Effector memory CD4-positive, alpha-beta T cell (primary cell): ENCODE results near the gene CARD11.

Experiments used
- DNase-seq, 3 donors: peaks; one replicate each; pipeline ENCODE4 v3.0.0-alpha.2; 2020
- H3K27ac ChIP-seq: 2 replicates; pipeline ENCODE4 v1.7.0; 2013; ENCODE audit warnings: mild to moderate bottlenecking, low read length, moderate library complexity; ENCODE audit not compliant: insufficient read depth, poor library complexity, severe bottlenecking
- H3K27me3 ChIP-seq: replicated peaks from 2 replicates; pipeline ENCODE4 v1.7.0; 2013; ENCODE audit warnings: mild to moderate bottlenecking, low read length; ENCODE audit not compliant: insufficient read depth, control insufficient read depth, poor library complexity, severe bottlenecking
- H3K36me3 ChIP-seq: 2 replicates; pipeline ENCODE4 v1.7.0; 2013; ENCODE audit warnings: mild to moderate bottlenecking, low read length, moderate library complexity; ENCODE audit not compliant: control insufficient read depth, insufficient read depth
- H3K4me1 ChIP-seq: 2 replicates; pipeline ENCODE4 v1.7.0; 2013; ENCODE audit warnings: low read length, mild to moderate bottlenecking; ENCODE audit not compliant: control insufficient read depth, insufficient read depth, poor library complexity, severe bottlenecking
- H3K4me3 ChIP-seq: 2 replicates; pipeline ENCODE4 v1.7.0; 2013; ENCODE audit warnings: low read length, low read depth, mild to moderate bottlenecking; ENCODE audit not compliant: insufficient read depth, poor library complexity, severe bottlenecking
- H3K9me3 ChIP-seq: 2 replicates; pipeline ENCODE4 v1.7.0; 2013; ENCODE audit warnings: mild to moderate bottlenecking, low read length, moderate library complexity; ENCODE audit not compliant: control insufficient read depth

CARD11 gene

GRCh38 chr7:2993396-2993795 lies 50.3 kb downstream of the CARD11 start:
- Histone ChIP-seq H3K4me1 (no peaks in the 10 kb centered on the region), H3K27ac (no peak overlapping the region), H3K4me3 (no peak overlapping the region), H3K36me3 (peaks cover 42% of the 10 kb centered on the region), H3K9me3 (no peaks in the 10 kb centered on the region), H3K27me3 (no peaks in the 10 kb centered on the region)
- no peak for DNase-seq

DNA sequence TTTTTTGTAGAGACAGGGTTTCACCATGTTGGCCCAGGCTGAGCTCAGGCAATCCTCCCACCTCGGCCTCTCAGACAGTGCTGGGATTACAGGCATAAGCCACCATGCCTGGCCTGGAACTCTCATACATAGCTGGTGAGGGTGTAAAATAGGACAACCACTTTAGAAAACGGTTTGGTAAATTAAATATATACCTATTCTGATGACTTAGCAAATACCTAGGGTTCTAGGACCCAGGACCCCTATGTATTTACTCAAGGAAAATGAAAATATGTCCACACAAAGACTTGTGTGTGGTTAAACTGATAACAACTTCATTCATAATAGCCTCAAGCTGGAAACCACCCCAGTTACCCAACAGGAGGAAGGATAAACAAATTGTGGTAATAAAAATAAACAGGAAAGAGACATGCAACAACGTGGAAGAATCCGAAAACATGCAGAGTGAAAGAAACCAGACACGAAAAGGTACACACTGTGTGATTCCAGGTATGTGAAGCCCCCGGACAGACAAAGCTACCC lies 52.7 kb downstream of the CARD11 start:
- no peak for DNase-seq
- peaks cover 34% of the 10 kb centered on the region for H3K36me3 ChIP-seq
- no peaks in the 10 kb centered on the region for H3K9me3 ChIP-seq
- no peaks in the 10 kb centered on the region for H3K27me3 ChIP-seq
- no peaks in the 10 kb centered on the region for H3K4me1 ChIP-seq
- no peak overlapping the region for H3K4me3 ChIP-seq
- H3K27ac ChIP-seq = no peak overlapping the region

DNA sequence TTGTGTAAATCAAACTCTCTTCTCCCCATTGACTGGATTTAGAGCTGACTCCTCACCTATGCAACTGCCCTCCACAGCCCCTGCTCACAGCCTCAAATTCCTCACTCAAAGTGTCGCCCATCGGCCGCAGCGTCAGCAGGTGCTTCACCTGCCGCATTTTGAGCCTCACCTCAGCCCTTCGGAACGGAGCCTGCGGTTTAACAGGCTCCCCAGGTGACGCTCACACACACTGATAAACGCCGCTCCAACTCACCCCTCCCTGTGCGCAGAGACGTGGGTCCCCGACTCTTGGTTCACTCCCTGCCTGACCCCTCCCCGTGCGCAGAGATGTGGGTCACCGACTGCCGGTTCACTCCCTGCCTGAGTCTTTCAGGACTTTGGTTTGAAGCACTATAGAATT lies 57.1 kb downstream of the CARD11 start:
- H3K4me3 ChIP-seq = no peak overlapping the region
- H3K4me1 ChIP-seq = peaks cover 13% of the 10 kb centered on the region
- no peaks in the 10 kb centered on the region for H3K9me3 ChIP-seq
- H3K27me3 ChIP-seq = no peaks in the 10 kb centered on the region
- no peak overlapping the region for H3K27ac ChIP-seq
- peaks cover 9% of the 10 kb centered on the region for H3K36me3 ChIP-seq
- no peak for DNase-seq

GRCh38 chr7:2985866-2986265 lies 57.8 kb downstream of the CARD11 start:
- Histone ChIP-seq H3K4me1 (peaks cover 13% of the 10 kb centered on the region), H3K36me3 (peaks cover 12% of the 10 kb centered on the region), H3K4me3 (no peak overlapping the region), H3K27ac (no peak overlapping the region), H3K9me3 (no peaks in the 10 kb centered on the region), H3K27me3 (no peaks in the 10 kb centered on the region)
- no peak for DNase-seq

GRCh38 chr7:2984091-2984490 lies 59.6 kb downstream of the CARD11 start:
- Histone ChIP-seq H3K4me1 (peaks cover 29% of the 10 kb centered on the region), H3K36me3 (peaks cover 13% of the 10 kb centered on the region), H3K27me3 (no peaks in the 10 kb centered on the region), H3K4me3 (no peak overlapping the region), H3K27ac (no peak overlapping the region), H3K9me3 (no peaks in the 10 kb centered on the region)
- no peak for DNase-seq

- peaks cover 13% of the 10 kb centered on the region for H3K36me3 ChIP-seq
- H3K27ac ChIP-seq = no peak overlapping the region
- no peak for DNase-seq
- H3K27me3 ChIP-seq = no peaks in the 10 kb centered on the region
- H3K4me3 ChIP-seq = no peak overlapping the region
- peaks cover 34% of the 10 kb centered on the region for H3K4me1 ChIP-seq
- H3K9me3 ChIP-seq = no peaks in the 10 kb centered on the region
Measured at GRCh38 chr7:2983586-2983985, 60.1 kb downstream of the CARD11 start.

DNA sequence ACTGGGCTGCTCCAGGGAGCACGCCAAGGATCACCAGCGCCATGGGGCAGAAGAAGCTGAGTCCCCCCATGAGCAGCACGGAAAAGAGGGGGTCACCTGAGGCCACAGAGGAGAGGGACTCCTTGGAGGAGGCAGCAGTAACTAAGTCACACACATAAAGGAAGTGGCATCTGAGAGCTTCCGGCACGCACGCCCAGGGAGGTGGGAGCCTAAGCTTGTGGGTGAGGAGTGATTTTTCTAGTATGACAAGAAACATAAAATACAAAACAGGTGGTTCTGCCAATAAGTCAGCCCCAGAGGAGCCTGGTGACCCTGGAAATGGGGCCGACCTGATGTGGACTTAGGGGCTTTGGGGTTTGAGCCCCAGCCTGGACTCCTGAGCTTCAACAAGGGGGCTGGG lies 60.8 kb downstream of the CARD11 start:
- DNase-seq = peak; percentile 6 to 20 (median 19)
- peaks cover 34% of the 10 kb centered on the region for H3K4me1 ChIP-seq

DNA sequence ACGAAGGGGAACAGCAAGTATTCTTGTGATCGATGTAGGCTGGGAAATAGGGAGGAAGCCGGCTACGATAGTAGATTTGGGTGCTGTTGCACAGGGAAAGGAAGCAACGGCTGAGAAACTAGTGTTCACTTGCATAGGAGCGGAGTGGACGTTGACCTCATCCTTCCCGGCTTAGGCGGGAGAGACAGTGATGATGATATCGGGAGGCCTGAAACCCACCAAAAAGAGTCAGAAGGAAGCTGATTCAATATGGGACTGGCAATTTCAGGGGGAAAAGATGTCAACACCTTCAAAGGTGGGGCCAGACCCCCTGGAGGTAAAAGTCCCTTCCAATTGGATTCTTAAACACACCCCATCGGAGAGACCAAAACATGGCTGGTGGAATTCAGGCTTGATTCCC lies 61.3 kb downstream of the CARD11 start:
- Histone ChIP-seq H3K4me1 (peaks cover 34% of the 10 kb centered on the region), H3K4me3 (no peak overlapping the region), H3K9me3 (no peaks in the 10 kb centered on the region), H3K27me3 (no peaks in the 10 kb centered on the region), H3K27ac (no peak overlapping the region), H3K36me3 (peaks cover 13% of the 10 kb centered on the region)
- no peak for DNase-seq

More for the DNA sequence above, 60.8 kb downstream of the CARD11 start:
- Histone ChIP-seq H3K4me3 (no peak overlapping the region), H3K27me3 (no peaks in the 10 kb centered on the region), H3K27ac (no peak overlapping the region), H3K36me3 (peaks cover 13% of the 10 kb centered on the region), H3K9me3 (no peaks in the 10 kb centered on the region)

GRCh38 chr7:2981103-2981480 lies 62.6 kb downstream of the CARD11 start:
- Histone ChIP-seq H3K9me3 (no peaks in the 10 kb centered on the region), H3K27ac (no peak overlapping the region), H3K36me3 (peaks cover 13% of the 10 kb centered on the region), H3K27me3 (no peaks in the 10 kb centered on the region), H3K4me3 (no peak overlapping the region), H3K4me1 (peaks cover 34% of the 10 kb centered on the region)
- no peak for DNase-seq

GRCh38 chr7:2980401-2981102 lies 63.1 kb downstream of the CARD11 start:
- no peaks in the 10 kb centered on the region for H3K27me3 ChIP-seq
- H3K4me1 ChIP-seq = peaks cover 34% of the 10 kb centered on the region
- no peak overlapping the region for H3K27ac ChIP-seq
- peaks cover 13% of the 10 kb centered on the region for H3K36me3 ChIP-seq
- H3K4me3 ChIP-seq = no peak overlapping the region
- DNase-seq = no peak
- no peaks in the 10 kb centered on the region for H3K9me3 ChIP-seq
